Endothelial cell of umbilical vein (primary cell): ENCODE data around the gene MATN4. TPM values are rescaled to one million over a fixed set of nuclear protein-coding genes. Genes with fewer than 3 reads are reported as not detected.

Experiments used
- BruUV-seq: library from RNA; stranded (reverse); fragments of 400-500 nt; replicated peaks from 2 replicates; lab custom pipeline; 2021; lab: Mats Ljungman, UMichigan
- CTCF ChIA-PET: fragments of 300-600, 350-600 bp; sonication (Branson Sonifier 250); formaldehyde crosslinking; loops from one replicate; lab custom pipeline; 2021; ENCODE audit warnings: antibody characterized with exemption, inconsistent platforms; lab: Charles Lee
- POLR2A ChIA-PET: fragments of 300-600, 350-600 bp; sonication (Branson Sonifier 250); formaldehyde crosslinking; loops from one replicate; lab custom pipeline; 2021; ENCODE audit warnings: antibody characterized with exemption, inconsistent platforms; lab: Charles Lee
- DNase-seq: peaks from one replicate; pipeline ENCODE4 v3.0.0-alpha.2; 2011; ENCODE audit warnings: low read depth, low spot score
- FAIRE-seq: peaks from 2 replicates; lab custom pipeline; 2011; peaks lifted over from hg19 to GRCh38; lab: Jason Lieb, UNC
- H2AFZ ChIP-seq: 2 replicates; pipeline ENCODE4 v1.6.0; 2012; ENCODE audit warnings: low read depth, low read length, control low read depth, inconsistent platforms
- H3K27ac ChIP-seq: 2 replicates; pipeline ENCODE4 v1.5.1; 2011; ENCODE audit warnings: low read depth, mild to moderate bottlenecking, control low read depth, low read length, moderate library complexity; ENCODE audit not compliant: insufficient read depth
- H3K27me3 ChIP-seq, 2 experiments: 2 replicates each; pipeline versions ENCODE4 v1.6.0 to v1.6.1; 2011; ENCODE audit warnings: low read length in 2 of 2, mixed read lengths in 1 of 2; ENCODE audit not compliant: control insufficient read depth in 2 of 2, insufficient read depth in 2 of 2
- H3K36me3 ChIP-seq, 2 experiments: 2 replicates in 1 of 2; 3 replicates in 1 of 2; pipeline ENCODE4 v1.5.1; 2011; ENCODE audit warnings: low read length in 2 of 2, mild to moderate bottlenecking in 1 of 2, moderate library complexity in 1 of 2; ENCODE audit not compliant: control insufficient read depth in 2 of 2, insufficient read depth in 2 of 2; ENCODE audit errors: extremely low read depth in 1 of 2
- H3K4me1 ChIP-seq: 3 replicates; pipeline ENCODE4 v1.5.1; 2011; ENCODE audit warnings: mild to moderate bottlenecking, low read length; ENCODE audit not compliant: control insufficient read depth, insufficient read depth; ENCODE audit errors: extremely low read depth
- H3K4me2 ChIP-seq: 2 replicates; pipeline ENCODE4 v1.6.1; 2011; ENCODE audit warnings: low read length, control low read depth, mixed read lengths; ENCODE audit not compliant: insufficient read depth
- H3K4me3 ChIP-seq, 3 experiments: fragments of 200-600 bp in 1 of 3; sonication (generic), shearing (Covaris generic) in 1 of 3; replicated peaks in 1 of 3; 2 replicates each; pipeline ENCODE4 v1.5.1; 2011 to 2016; ENCODE audit warnings: control low read depth in 3 of 3, low read length in 3 of 3, mild to moderate bottlenecking in 2 of 3, inconsistent platforms in 1 of 3, low read depth in 1 of 3, moderate library complexity in 1 of 3; ENCODE audit not compliant: insufficient read depth in 1 of 3
- H3K79me2 ChIP-seq: 2 replicates; pipeline ENCODE4 v1.6.0; 2012; ENCODE audit warnings: low read length, inconsistent platforms; ENCODE audit not compliant: control insufficient read depth, insufficient read depth
- H3K9ac ChIP-seq: replicated peaks from 2 replicates; pipeline ENCODE3; 2011; ENCODE audit warnings: low read length, control low read depth; ENCODE audit not compliant: insufficient read depth; ENCODE audit errors: extremely low read depth
- H3K9me1 ChIP-seq: replicated peaks from 3 replicates; pipeline ENCODE4 v1.6.0; 2011; ENCODE audit warnings: mild to moderate bottlenecking, low read length; ENCODE audit not compliant: control insufficient read depth, insufficient read depth; ENCODE audit errors: extremely low read depth
- H3K9me3 ChIP-seq: replicated peaks from 2 replicates; pipeline ENCODE4 v1.5.1; 2012; ENCODE audit warnings: low read length, inconsistent platforms; ENCODE audit not compliant: control insufficient read depth, insufficient read depth
- H4K20me1 ChIP-seq: replicated peaks from 2 replicates; pipeline ENCODE3; 2011; ENCODE audit warnings: mild to moderate bottlenecking, low read length; ENCODE audit not compliant: control insufficient read depth, insufficient read depth; ENCODE audit errors: extremely low read depth
- EZH2 ChIP-seq: IDR thresholded peaks from 2 replicates; pipeline ENCODE4 v1.6.1; 2012; ENCODE audit warnings: borderline replicate concordance, low read depth, mild to moderate bottlenecking, moderate library complexity, low read length, inconsistent platforms; ENCODE audit not compliant: severe bottlenecking
- FOS ChIP-seq: IDR thresholded peaks from 2 replicates; pipeline ENCODE4 v1.6.1; 2011; ENCODE audit warnings: mild to moderate bottlenecking, low read length, moderate library complexity, borderline replicate concordance; ENCODE audit not compliant: insufficient read depth
- GATA2 ChIP-seq: IDR thresholded peaks from 2 replicates; pipeline ENCODE4 v1.7.0; 2011; ENCODE audit warnings: low read depth, mild to moderate bottlenecking, moderate library complexity, mixed read lengths, low read length; ENCODE audit not compliant: insufficient read length, insufficient read depth
- JUN ChIP-seq: IDR thresholded peaks from 2 replicates; pipeline ENCODE4 v1.6.1; 2011; ENCODE audit warnings: borderline replicate concordance, low read depth; ENCODE audit not compliant: insufficient read length, insufficient read depth
- MAX ChIP-seq: IDR thresholded peaks from 2 replicates; pipeline ENCODE4 v1.6.1; 2011; ENCODE audit not compliant: insufficient read depth, insufficient read length
- MYC ChIP-seq: IDR thresholded peaks from one replicate; pipeline ENCODE4 v1.6.1; 2011; ENCODE audit warnings: mild to moderate bottlenecking, low read depth, low read length
- POLR2A ChIP-seq: IDR thresholded peaks from 2 replicates; pipeline ENCODE4 v1.6.1; 2012; ENCODE audit warnings: low read depth, mild to moderate bottlenecking, control low read depth, low read length
- POLR2AphosphoS5 ChIP-seq: IDR thresholded peaks from 2 replicates; pipeline ENCODE4 v1.6.1; 2012; ENCODE audit warnings: low read depth, mild to moderate bottlenecking, control low read depth, low read length, moderate library complexity; ENCODE audit not compliant: insufficient read depth
- dilution Hi-C: fragments of 300-500 bp; cut with MboI; formaldehyde crosslinking; loops from one replicate; pipeline ENCODE4 v1.15.0; 2019; ENCODE audit warnings: low sequenced_read_pairs; ENCODE audit not compliant: extremely low pct_ligation_motif_present
- intact Hi-C: fragments of 100-400 bp; cut with micrococcal nuclease; formaldehyde crosslinking; loops from one replicate; pipeline ENCODE4 v1.10.0; 2022
- polyA plus RNA-seq, 4 experiments: library from polyadenylated mRNA; depleted of rRNA in 3 of 4; stranded (reverse) in 3 of 4; unstranded in 1 of 4; fragments of >200 nt; gene quantifications; 2 replicates each; pipeline versions ENCODE4 v1.2.1 to v1.2.3, GENCODE V29; 2011 to 2012; ENCODE audit warnings: missing spikeins in 1 of 4
- total RNA-seq: library from RNA; stranded (reverse); gene quantifications from 2 replicates; pipeline ENCODE4 v1.2.3, GENCODE V29; 2021
- TF ChIP-seq, protein P1 (sequence below), 2 donors: IDR thresholded peaks; 1 replicate in 1 of 2; 2 replicates in 1 of 2; pipeline ENCODE4 v1.5.1; 2011; ENCODE audit warnings: low read length in 2 of 2, mild to moderate bottlenecking in 2 of 2, moderate library complexity in 2 of 2, control low read depth in 1 of 2, inconsistent platforms in 1 of 2, low read depth in 1 of 2; ENCODE audit not compliant: insufficient read depth in 1 of 2; ENCODE audit errors: extremely low read depth in 1 of 2

Gene MATN4
- total and polyA plus RNA-seq, 2 donors (not counting 3 experiments of a cell fraction or from before 2014, with no cell fraction given): 0.10 TPM; not detected in 1

DNA sequence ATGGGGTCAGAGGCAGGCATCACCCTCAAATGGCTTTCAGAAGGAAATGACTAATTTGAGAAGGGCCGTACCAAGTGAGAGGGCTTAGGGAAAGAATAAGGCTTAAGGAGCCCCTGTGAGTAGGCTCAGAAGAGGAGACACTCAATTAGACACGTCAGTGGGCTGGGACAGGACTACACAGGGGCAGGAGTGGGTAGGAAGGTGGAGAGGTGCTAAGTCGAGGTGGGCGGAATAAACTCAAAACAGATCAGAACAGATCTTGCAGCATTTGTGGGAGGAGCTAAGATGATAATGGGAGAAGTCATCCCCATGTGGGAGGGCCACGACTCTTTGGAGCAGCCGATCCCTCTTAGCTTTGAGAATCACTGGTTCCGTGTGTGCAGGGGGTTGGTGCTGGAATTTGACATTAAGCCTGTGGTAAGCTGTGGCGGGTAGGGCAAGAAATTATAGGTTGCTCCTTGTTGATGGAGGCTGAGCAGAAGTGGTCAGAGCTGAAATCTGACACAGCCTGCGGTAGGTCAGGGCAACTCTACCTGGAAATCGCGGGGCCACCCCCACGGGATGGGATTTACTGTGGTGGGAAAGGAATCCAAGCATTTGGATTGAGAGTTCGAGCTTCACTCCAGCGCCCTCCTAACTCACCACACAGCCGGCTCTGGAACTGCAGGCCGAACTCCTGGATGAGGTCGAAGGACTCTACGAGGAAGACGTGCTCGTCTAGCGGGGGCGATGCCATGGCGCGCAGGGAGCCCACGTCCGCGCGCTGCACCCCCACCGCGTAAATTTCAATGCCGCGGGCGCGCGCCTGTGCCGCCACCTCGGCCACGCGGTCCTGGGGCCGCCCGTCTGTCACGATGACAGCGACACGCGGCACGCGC is 4.3 kb downstream of the MATN4 start:
- no TSS peak for BruUV-seq
- no peak overlapping the region for H2AFZ ChIP-seq
- no peak for TF ChIP-seq POLR2AphosphoS5
- TF ChIP-seq EZH2: peak; percentile 14
- H3K27ac ChIP-seq: no peak overlapping the region
- H4K20me1 ChIP-seq: no peaks in the 10 kb centered on the region
- intact Hi-C loops: no loop called here
- H3K36me3 ChIP-seq: no peaks in the 10 kb centered on the region
- H3K9me1 ChIP-seq: no peaks in the 10 kb centered on the region
- no peaks in the 10 kb centered on the region for H3K79me2 ChIP-seq
- H3K4me3 ChIP-seq: no peak overlapping the region
- H3K4me1 ChIP-seq: no peaks in the 10 kb centered on the region
- H3K4me2 ChIP-seq: no peak overlapping the region
- H3K9ac ChIP-seq: no peak overlapping the region
- ChIA-PET POLR2A (no interaction called here), CTCF (interaction anchor here (0.7 to 4.3 kb wide), 8 partner anchors 10 to 467 kb away, joined by 3 to 35 read pairs (median 4); no protein-coding TSS in a partner anchor)
- DNase-seq (no peak), FAIRE-seq (no peak)
- dilution Hi-C loops: no loop called here
- H3K9me3 ChIP-seq: no peaks in the 10 kb centered on the region
- peaks cover 15 to 26% of the 10 kb centered on the region in 2 experiments for H3K27me3 ChIP-seq

GRCh38 chr20:45301824-45302271 is 6.3 kb downstream of the MATN4 start:
- ChIA-PET CTCF (interaction anchor here (1.2 to 4.3 kb wide), 7 partner anchors 8 to 470 kb away, joined by 3 to 35 read pairs (median 12); no protein-coding TSS in a partner anchor), POLR2A (interaction anchor here (1.0 kb wide), 1 partner anchor 8 kb away, joined by 3 read pairs; no protein-coding TSS in a partner anchor)
- no peak overlapping the region for H3K9ac ChIP-seq
- no peaks in the 10 kb centered on the region for H3K4me1 ChIP-seq
- BruUV-seq: no TSS peak
- no peak overlapping the region for H3K4me3 ChIP-seq
- H3K9me3 ChIP-seq: no peaks in the 10 kb centered on the region
- DNase-seq (no peak), FAIRE-seq (no peak)
- peaks cover 7 to 15% of the 10 kb centered on the region in 2 experiments for H3K27me3 ChIP-seq
- no peak overlapping the region for H3K27ac ChIP-seq
- TF ChIP-seq MYC: no peak
- TF ChIP-seq JUN: no peak
- TF ChIP-seq FOS: no peak
- TF ChIP-seq EZH2: no peak
- no peak for TF ChIP-seq POLR2AphosphoS5
- TF ChIP-seq GATA2: no peak
- TF ChIP-seq MAX: no peak
- TF ChIP-seq POLR2A: no peak
- TF ChIP-seq, protein P1, sequence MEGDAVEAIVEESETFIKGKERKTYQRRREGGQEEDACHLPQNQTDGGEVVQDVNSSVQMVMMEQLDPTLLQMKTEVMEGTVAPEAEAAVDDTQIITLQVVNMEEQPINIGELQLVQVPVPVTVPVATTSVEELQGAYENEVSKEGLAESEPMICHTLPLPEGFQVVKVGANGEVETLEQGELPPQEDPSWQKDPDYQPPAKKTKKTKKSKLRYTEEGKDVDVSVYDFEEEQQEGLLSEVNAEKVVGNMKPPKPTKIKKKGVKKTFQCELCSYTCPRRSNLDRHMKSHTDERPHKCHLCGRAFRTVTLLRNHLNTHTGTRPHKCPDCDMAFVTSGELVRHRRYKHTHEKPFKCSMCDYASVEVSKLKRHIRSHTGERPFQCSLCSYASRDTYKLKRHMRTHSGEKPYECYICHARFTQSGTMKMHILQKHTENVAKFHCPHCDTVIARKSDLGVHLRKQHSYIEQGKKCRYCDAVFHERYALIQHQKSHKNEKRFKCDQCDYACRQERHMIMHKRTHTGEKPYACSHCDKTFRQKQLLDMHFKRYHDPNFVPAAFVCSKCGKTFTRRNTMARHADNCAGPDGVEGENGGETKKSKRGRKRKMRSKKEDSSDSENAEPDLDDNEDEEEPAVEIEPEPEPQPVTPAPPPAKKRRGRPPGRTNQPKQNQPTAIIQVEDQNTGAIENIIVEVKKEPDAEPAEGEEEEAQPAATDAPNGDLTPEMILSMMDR (IDR thresholded peaks at IDR 0.05; ENCODE audit: extremely low read depth in 1 of 2, insufficient read depth in 1 of 2, low read depth in 1 of 2, low read length in 2 of 2): no peak
- no peaks in the 10 kb centered on the region for H3K9me1 ChIP-seq
- dilution Hi-C loops (no loop called here), intact Hi-C loops (no loop called here)
- no peaks in the 10 kb centered on the region for H3K36me3 ChIP-seq
- H4K20me1 ChIP-seq: no peaks in the 10 kb centered on the region
- H2AFZ ChIP-seq: no peak overlapping the region
- H3K4me2 ChIP-seq: no peak overlapping the region
- no peaks in the 10 kb centered on the region for H3K79me2 ChIP-seq
